Measurements from ENCODE around the gene SLC1A7. TPM values are rescaled to one million over a fixed set of nuclear protein-coding genes. Genes with fewer than 3 reads are reported as not detected.

SLC1A7 gene
- total and polyA plus RNA-seq, 2 of the 13 experiments (the other 11 are each of a cell fraction or from before 2014, with no cell fraction given) = 0.04 to 2.0 TPM

DNA sequence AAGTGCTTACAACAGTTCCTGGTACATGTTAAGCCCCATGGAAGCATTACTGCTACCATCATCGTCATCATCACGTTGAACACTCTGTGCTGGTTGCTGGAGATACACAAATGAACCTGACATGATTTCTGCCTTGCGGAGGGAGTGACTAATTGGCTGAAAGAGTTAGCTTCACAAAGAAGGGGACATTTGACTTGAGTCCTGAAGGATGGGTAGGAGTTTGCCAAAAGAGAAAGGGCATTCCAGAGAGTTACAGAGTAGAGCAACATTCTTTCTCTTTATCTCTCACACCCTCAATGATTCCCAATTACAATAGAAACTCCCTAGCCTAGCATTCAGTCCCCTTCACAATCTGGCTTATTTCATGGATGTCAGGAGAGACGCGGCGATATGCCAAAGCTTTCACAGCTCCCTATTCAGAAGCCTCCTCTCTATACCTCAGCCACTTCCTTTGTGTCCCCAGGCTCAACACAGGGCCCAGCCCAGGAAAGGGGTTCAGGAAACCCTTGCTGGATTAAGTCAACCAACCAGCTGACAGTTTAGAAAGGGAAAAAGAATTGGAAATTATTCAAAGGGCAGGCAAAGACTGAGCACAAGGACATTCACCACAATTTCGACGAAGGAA is 38.0 kb downstream of the SLC1A7 start (continued):
- TF ChIP-seq, protein P1, sequence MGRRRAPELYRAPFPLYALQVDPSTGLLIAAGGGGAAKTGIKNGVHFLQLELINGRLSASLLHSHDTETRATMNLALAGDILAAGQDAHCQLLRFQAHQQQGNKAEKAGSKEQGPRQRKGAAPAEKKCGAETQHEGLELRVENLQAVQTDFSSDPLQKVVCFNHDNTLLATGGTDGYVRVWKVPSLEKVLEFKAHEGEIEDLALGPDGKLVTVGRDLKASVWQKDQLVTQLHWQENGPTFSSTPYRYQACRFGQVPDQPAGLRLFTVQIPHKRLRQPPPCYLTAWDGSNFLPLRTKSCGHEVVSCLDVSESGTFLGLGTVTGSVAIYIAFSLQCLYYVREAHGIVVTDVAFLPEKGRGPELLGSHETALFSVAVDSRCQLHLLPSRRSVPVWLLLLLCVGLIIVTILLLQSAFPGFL (CRISPR knock-in tag; IDR thresholded peaks at IDR 0.05) = no peak
- no peak for TF ChIP-seq KDM5B (CRISPR knock-in tag; IDR thresholded peaks at IDR 0.05; ENCODE audit: borderline replicate concordance)
- no peak for TF ChIP-seq EP300 (IDR thresholded peaks at IDR 0.05; ENCODE audit: low read depth in 2 of 2, low read length in 2 of 2)
- TF ChIP-seq EP300 (CRISPR knock-in tag; IDR thresholded peaks at IDR 0.05; ENCODE audit: borderline replicate concordance) = no peak
- no peak for TF ChIP-seq RXRB (CRISPR knock-in tag; IDR thresholded peaks at IDR 0.05; ENCODE audit: borderline replicate concordance)

DNA sequence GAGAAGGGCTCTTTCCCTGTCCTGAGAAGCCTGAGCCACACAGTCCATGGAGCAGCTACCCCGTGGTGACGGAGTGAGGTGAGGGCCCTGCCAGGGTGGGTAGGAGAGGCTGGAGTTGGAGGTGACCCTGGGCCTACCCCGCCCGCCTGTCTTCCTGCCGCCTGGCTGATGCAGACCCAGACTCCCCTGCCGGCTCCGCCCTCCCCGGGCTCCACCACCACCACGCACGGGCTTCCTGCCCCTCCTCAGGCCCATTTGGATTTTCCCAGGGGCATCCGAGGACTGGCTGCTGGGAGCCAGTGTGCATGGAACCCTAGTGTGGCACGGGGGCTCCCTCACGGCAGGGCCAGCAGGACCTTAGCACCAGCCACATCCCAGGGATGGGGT is 47.9 kb downstream of the SLC1A7 start:
- no peak overlapping the region for H3K27ac ChIP-seq (ENCODE audit: extremely low read length, insufficient read depth, low read length)
- TF ChIP-seq KLF13 (CRISPR knock-in tag; IDR thresholded peaks at IDR 0.05) (no peak), MAF1 (CRISPR knock-in tag; IDR thresholded peaks at IDR 0.05; ENCODE audit: borderline replicate concordance) (no peak), SP1 (IDR thresholded peaks at IDR 0.05) (no peak), SP1 (CRISPR knock-in tag; IDR thresholded peaks at IDR 0.05) (no peak)
- TF ChIP-seq, protein P2, sequence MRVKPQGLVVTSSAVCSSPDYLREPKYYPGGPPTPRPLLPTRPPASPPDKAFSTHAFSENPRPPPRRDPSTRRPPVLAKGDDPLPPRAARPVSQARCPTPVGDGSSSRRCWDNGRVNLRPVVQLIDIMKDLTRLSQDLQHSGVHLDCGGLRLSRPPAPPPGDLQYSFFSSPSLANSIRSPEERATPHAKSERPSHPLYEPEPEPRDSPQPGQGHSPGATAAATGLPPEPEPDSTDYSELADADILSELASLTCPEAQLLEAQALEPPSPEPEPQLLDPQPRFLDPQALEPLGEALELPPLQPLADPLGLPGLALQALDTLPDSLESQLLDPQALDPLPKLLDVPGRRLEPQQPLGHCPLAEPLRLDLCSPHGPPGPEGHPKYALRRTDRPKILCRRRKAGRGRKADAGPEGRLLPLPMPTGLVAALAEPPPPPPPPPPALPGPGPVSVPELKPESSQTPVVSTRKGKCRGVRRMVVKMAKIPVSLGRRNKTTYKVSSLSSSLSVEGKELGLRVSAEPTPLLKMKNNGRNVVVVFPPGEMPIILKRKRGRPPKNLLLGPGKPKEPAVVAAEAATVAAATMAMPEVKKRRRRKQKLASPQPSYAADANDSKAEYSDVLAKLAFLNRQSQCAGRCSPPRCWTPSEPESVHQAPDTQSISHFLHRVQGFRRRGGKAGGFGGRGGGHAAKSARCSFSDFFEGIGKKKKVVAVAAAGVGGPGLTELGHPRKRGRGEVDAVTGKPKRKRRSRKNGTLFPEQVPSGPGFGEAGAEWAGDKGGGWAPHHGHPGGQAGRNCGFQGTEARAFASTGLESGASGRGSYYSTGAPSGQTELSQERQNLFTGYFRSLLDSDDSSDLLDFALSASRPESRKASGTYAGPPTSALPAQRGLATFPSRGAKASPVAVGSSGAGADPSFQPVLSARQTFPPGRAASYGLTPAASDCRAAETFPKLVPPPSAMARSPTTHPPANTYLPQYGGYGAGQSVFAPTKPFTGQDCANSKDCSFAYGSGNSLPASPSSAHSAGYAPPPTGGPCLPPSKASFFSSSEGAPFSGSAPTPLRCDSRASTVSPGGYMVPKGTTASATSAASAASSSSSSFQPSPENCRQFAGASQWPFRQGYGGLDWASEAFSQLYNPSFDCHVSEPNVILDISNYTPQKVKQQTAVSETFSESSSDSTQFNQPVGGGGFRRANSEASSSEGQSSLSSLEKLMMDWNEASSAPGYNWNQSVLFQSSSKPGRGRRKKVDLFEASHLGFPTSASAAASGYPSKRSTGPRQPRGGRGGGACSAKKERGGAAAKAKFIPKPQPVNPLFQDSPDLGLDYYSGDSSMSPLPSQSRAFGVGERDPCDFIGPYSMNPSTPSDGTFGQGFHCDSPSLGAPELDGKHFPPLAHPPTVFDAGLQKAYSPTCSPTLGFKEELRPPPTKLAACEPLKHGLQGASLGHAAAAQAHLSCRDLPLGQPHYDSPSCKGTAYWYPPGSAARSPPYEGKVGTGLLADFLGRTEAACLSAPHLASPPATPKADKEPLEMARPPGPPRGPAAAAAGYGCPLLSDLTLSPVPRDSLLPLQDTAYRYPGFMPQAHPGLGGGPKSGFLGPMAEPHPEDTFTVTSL (CRISPR knock-in tag; IDR thresholded peaks at IDR 0.05; ENCODE audit: borderline replicate concordance) = no peak
- TF ChIP-seq, protein P3, sequence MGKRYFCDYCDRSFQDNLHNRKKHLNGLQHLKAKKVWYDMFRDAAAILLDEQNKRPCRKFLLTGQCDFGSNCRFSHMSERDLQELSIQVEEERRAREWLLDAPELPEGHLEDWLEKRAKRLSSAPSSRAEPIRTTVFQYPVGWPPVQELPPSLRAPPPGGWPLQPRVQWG (CRISPR knock-in tag; IDR thresholded peaks at IDR 0.05; ENCODE audit: borderline replicate concordance, low read depth) = no peak
- TF ChIP-seq, protein P4, sequence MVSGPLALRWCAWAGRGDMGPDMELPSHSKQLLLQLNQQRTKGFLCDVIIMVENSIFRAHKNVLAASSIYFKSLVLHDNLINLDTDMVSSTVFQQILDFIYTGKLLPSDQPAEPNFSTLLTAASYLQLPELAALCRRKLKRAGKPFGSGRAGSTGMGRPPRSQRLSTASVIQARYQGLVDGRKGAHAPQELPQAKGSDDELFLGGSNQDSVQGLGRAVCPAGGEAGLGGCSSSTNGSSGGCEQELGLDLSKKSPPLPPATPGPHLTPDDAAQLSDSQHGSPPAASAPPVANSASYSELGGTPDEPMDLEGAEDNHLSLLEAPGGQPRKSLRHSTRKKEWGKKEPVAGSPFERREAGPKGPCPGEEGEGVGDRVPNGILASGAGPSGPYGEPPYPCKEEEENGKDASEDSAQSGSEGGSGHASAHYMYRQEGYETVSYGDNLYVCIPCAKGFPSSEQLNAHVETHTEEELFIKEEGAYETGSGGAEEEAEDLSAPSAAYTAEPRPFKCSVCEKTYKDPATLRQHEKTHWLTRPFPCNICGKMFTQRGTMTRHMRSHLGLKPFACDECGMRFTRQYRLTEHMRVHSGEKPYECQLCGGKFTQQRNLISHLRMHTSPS (CRISPR knock-in tag; IDR thresholded peaks at IDR 0.05; ENCODE audit: low read depth) = 0 out of 2 replicates have a peak, but pooled peaks have one; percentile 32

More for the DNA sequence above, 47.9 kb downstream of the SLC1A7 start:
- intact Hi-C loops (cut with micrococcal nuclease; ENCODE audit: unreplicated experiment) (no loop called here), in situ Hi-C loops (cut with HindIII; ENCODE audit: extremely low pct_ligation_motif_present, low pct_unique_long_range_greater_than_20kb) (no loop called here)
- no peaks in the 10 kb centered on the region for H4K20me1 ChIP-seq (ENCODE audit: insufficient read depth, low read length)
- no peak overlapping the region for H2AFZ ChIP-seq (ENCODE audit: low read length)
- H3K4me2 ChIP-seq (ENCODE audit: low read depth, low read length) = peak overlapping the region; percentile 28; the same call in 1 of the 2 replicates
- H3K27me3 ChIP-seq (ENCODE audit: control insufficient read depth in 1 of 2, insufficient read depth in 2 of 2, low read length in 2 of 2) = peaks cover 9 to 18% of the 10 kb centered on the region in 2 experiments; a peak in 3 of 5 replicates
- no peaks in the 10 kb centered on the region for H3K36me3 ChIP-seq (replicated peaks in 1 of 2; ENCODE audit: control insufficient read depth in 1 of 2, insufficient read depth in 2 of 2, low read length in 2 of 2)
- ATAC-seq (peak; percentile 5; the same call in 2 of the 3 replicates), FAIRE-seq (no peak), DNase-seq (ENCODE audit: low spot score) (no peak)
- H3K79me2 ChIP-seq (ENCODE audit: insufficient read depth, low read length) = no peaks in the 10 kb centered on the region
- peaks cover 40% of the 10 kb centered on the region for H3K9me3 ChIP-seq (ENCODE audit: low read length)
- peak overlapping the region; percentile 30; the same call in 1 of the 2 replicates for H3K9ac ChIP-seq (ENCODE audit: insufficient read depth, low read depth, low read length)
- no TSS peak for BruUV-seq (replicated peaks)
- peak overlapping the region in 1 of 3 experiments; percentile 17; a peak in 1 of 6 replicates for H3K4me3 ChIP-seq (replicated peaks in 1 of 3; ENCODE audit: insufficient read depth in 1 of 3, low read depth in 2 of 3, low read length in 3 of 3)
- H3K4me1 ChIP-seq (ENCODE audit: insufficient read depth, low read length) = peaks cover 55% of the 10 kb centered on the region
- WGBS (ENCODE audit: low lambda C conversion rate) = 37% methylated on average over 5 of the region's 13 CpGs
- POLR2A ChIA-PET = no interaction called here
- CTCF ChIA-PET (ENCODE audit: low intra/inter-chr PET ratio, low total read pairs) = no interaction called here

All from HepG2 (cell line).